HG02981 (cell line): ENCODE data around the gene TMEM9.

ENCODE experiments used
- ATAC-seq: cut with Tn5 transposase; IDR thresholded peaks from one replicate; pipeline ENCODE4 v1.9.1; 2021; ENCODE audit warnings: mild to moderate bottlenecking, moderate library complexity; ENCODE audit not compliant: unreplicated experiment

Gene TMEM9

DNA sequence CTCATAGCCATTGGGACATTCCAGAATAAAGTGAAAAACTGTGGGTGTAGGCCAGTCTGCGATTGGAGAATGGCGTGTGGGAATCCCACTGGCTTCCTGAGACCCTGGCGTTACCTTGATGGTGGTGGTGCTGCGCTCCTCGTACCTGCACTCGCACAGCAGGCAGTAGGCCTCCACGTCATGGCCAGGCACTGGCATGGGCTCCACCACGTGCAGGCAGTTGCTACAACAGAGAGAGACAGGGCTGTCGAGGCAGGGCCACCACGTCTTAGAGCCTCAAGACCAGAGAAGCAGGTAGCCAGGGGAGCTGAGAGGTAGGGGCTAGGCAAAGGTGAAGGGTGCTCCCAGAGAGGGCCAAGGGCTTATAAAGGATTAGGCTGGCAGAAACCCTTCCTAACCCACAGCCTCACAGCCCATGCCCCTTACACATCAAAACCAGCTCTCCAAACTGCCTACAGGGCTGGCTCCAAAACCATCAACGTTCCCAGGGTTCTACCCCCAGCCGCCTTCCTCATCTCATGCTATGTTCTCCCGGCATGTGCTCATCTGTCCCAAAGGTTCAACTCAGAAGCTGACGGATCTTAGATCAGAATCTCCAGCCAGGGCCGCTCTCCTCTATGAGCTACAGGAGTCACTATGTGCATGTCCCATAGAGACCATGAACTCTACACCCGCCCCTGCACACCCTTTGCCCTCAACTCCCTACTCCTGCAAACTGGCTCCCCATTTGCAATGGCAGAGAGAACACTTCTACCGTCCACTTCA lies 7.5 kb downstream of the TMEM9 start:
- ATAC-seq, result no peak

GRCh38 chr1:201145816-201146215 lies 8.5 kb downstream of the TMEM9 start:
- ATAC-seq, result no peak

DNA sequence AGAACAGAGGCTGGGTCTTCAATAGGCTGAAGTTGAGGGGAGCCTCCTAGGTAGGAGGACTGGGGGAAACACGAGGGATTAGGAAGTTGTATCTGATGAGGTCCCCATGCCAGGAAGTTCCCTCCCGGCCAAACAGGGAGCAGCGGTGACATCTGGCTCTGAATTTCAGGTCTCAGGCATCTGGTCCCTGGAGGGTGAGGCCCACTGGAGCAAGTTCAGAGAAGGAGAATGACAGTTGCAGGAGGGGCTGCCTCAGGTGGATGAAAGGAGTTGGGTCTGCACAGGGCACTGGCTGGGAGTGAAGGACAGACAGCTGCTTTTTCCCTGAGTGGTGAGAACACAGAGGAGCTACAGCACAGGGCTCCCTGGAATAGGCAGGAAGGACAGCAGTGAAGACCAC lies 9.1 kb downstream of the TMEM9 start:
- no peak for ATAC-seq

DNA sequence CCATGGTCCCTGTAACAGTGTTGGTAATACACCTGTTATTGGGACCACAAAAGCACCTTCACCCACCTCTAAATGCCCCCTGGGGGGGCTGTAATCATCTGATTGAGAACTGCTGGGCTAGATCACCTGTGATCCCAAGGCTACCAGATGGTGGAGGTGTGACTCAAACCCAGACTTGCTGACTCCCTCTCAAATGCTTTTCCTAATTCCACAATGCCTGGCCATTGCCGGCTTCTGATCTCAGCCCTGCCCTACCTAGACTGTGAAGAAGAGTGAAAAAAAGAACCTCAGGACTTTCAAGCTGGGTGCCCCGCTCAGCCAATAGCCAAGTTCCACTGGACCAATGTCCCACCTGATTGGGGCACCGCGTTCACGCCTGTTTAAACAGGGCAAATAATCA lies 9.6 kb downstream of the TMEM9 start:
- ATAC-seq, result no peak

- no peak for ATAC-seq
Observed at GRCh38 chr1:201143726-201144635, 10.3 kb downstream of the TMEM9 start.

DNA sequence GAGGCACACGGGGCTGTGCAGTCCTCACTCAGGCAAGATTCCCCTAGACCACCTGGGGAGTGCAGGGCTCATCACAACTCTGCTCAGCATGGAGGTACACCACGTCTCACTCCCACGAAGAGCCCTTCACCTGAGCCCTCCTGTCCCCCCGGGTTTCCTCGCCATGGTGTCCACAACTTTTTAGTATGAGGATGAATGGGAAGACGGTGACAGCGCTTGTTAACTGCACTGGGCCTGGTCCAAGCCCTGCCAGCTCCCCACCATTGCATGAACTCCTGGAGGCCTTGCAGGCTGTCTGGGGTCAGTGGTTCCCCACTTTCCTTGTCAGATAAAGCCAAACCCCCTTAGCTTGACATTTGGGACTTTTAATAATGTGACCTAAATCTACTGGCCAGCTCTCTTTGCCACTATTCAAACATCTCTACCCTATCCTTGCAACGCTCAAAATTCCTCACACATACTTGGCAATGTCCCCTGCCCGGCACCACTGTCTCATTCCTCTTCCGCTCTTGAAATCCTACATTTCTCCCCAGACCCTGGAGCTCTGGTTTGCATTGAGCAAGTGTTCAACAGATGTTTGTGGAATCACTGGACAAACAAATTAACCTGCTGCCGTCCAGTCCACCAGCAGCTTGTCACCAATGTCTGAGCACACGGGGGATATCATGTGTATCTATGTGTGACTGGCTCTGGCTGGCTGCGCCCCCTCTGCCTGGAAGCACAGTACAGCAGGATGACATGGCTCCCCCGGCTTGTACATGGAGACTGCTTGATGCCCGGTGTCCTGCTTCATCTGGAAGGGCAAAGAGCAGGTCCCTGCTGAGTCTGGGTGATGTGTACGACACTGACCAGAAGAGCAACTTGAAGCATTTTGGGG lies 11.2 kb downstream of the TMEM9 start:
- ATAC-seq, result no peak

- no peak for ATAC-seq
Observed at GRCh38 chr1:201142011-201142848, 12.0 kb downstream of the TMEM9 start.

DNA sequence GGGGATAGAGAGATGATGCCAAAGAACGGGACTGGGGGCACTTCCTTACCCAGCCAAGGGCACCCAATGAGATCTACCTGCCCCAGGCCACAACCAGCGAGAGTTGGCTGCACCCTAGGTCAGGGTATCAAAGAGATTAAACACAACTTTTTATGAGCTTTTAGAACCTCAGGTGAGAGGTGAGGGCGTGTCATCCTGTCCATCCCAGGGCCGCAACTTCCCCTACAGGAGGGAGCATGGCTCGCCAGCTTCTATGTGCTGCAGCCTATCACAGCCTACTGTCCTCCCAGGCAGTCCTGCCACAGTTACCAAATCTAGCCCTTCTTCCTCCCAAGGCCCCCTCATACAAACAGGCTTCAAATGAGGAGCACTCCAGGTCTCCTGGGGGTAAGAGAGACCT lies 12.9 kb downstream of the TMEM9 start:
- ATAC-seq, result no peak

GRCh38 chr1:201140941-201141260 lies 13.4 kb downstream of the TMEM9 start:
- no peak for ATAC-seq

DNA sequence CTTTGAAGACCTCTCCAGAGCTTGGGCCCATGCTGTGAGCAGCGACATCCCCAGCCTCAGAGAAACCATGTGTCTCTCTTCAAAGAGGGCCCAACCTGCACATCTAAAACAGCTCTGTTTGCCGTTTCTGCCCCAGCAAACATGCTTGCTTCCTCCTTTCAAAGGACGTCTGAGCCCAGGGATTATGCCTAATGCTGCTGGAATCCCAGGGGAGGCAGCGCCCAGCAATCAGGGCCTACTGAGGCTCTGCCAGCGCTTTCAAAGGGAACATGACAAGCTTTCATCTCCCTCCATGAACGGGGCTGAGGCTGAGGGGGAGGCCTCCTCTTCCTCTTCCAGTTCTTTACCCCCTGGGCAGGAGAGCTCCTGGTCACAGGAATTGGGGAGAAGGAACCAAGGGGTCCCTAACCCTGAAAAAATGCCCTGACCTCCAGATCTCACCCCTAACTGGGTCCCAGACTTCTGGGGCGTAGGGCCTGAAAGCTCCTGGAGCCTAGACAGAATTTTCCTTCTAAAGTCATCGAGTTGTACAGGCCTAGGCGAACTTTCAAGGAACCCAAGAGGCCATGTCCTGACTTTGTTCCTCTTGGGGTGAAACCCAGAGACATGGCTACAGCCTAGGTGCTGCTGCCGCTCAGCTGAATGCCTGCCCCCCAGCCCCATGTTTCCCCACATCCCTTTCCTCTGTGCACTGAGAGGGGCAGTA lies 13.9 kb downstream of the TMEM9 start:
- no peak for ATAC-seq

DNA sequence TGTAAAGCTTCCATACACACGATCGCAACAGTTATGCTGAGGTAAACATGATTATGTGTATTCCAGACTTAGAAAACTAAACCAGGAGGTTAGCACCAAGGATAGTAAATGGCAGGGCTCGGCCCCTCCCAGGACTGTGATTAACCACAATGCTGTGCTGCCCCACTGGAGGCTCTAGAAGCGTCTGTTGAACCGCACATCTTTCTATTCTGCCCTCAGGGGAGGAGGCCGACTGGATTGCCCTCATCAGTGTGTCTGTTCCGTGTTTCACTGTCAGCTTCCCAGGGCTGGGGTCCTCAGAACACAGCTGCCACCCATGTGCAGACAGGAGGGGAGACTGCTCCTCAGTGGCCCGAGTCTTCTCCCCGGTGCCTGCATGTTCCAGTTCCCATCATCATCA lies 14.5 kb downstream of the TMEM9 start:
- no peak for ATAC-seq

DNA sequence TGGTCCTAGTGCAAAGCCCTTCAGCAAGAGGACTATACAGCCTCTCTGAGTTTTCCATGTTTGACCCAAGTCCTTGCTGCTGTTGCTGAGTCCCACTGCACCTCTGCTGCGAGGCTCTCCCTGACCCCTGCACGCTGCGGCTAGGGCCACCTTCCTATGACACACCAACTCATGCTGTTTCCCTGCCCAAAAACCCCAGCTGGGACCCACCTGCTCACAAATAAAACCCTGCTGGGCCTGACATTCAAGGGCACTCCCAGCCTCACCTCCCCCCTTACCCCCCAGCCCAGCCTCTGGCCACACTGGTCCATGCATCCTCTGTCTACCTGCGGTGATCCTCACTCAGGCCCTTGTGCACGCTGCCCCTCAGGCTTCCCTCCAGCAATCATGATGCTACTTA lies 15.0 kb downstream of the TMEM9 start:
- ATAC-seq, result no peak

- ATAC-seq, result no peak
Observed at GRCh38 chr1:201138311-201138840, 15.9 kb downstream of the TMEM9 start.

GRCh38 chr1:201137579-201138310 lies 16.5 kb downstream of the TMEM9 start:
- no peak for ATAC-seq

DNA sequence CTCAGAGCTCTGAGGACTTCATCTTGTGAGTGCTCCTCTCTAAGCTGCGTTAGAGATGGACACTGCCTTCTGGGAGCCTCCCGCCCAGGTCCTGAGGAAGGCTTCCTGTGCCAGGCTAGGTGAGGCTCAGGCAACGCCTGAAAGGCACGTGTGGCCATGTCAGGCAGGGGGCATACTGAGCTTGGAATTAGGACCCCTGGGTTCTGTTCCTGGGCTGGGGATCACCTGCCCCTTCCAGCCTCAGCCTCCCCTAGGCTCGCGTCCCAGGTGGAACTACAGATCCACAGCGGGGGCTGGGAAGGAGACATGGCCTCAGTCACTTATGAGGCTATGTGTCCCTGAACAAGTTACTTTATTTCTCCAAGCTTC lies 17.3 kb downstream of the TMEM9 start:
- ATAC-seq, result no peak

DNA sequence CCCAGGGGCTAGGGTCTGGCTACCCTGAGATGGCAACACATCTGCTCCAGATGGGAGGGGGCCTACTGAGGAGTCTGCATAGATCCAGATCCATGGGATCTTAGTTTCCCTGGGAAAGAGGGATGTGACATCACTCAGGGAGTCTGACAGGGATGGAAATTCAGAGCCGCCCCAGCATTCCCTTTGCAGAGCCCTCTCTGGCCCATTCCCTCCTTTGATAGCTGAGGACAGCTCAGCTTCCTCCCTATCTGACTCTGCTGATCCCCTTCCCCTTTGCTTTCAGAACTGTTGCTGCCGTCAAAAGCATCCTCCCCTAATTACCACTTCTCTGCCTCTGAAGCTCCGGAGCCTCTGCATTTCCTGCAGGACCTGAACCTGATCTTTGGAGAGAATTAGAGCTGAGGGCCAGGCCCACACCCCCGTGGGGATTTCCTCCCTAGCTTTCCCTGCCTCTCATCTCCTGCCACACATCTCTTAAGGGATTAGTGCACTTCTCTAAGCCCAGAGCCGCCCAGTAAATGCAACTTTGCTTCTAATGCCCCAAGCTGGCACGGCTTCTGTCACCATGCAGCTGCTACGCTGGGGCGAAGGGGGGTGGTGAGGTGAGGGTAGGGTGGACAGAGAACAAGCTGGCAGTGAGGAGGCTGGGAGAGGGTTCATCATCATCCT lies 17.8 kb downstream of the TMEM9 start:
- ATAC-seq, result no peak

DNA sequence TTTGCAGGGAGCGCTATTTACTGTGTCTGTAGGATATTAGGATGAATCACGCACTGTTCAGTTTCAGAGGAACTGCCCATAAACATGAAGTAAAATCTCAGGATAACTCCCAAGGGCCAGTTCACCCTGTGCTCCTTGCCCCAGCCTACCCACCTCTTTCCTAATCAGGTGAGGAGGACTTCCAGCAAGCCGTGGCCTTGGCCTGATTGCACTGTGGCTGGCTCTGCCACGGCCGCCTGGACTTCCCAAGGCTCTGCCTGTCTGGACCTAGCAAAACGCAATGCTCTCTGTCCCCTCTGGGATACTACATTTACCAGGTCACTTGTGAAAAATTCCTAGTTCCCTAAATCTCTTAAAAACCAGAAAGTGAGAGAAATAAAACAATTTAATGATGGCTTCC lies 19.9 kb downstream of the TMEM9 start:
- no peak for ATAC-seq

- ATAC-seq, result no peak
Observed at GRCh38 chr1:201131398-201131797, 22.9 kb downstream of the TMEM9 start.
